ENCODE measurements around the gene RPL36.

Gene RPL36

GRCh38 chr19:5711713-5712161, 21.6 kb downstream of the RPL36 start:
- TF ChIP-seq SNAI2 (CRISPR knock-in tag; IDR thresholded peaks at IDR 0.05) (no peak), POU6F1 (CRISPR knock-in tag; IDR thresholded peaks at IDR 0.05; ENCODE audit: borderline replicate concordance, low read depth) (no peak), ARNTL (CRISPR knock-in tag; IDR thresholded peaks at IDR 0.05; ENCODE audit: borderline replicate concordance, low read depth) (no peak), CSRNP3 (CRISPR knock-in tag; IDR thresholded peaks at IDR 0.05) (no peak), GLIS3 (CRISPR knock-in tag; IDR thresholded peaks at IDR 0.05) (no peak), PATZ1 (CRISPR knock-in tag; IDR thresholded peaks at IDR 0.05; ENCODE audit: borderline replicate concordance) (no peak), ESRRG (CRISPR knock-in tag; IDR thresholded peaks at IDR 0.05) (no peak), ZNF565 (CRISPR knock-in tag; conservative IDR thresholded peaks at IDR 0.05; ENCODE audit: low read depth) (no peak), BACH2 (CRISPR knock-in tag; IDR thresholded peaks at IDR 0.05; ENCODE audit: borderline replicate concordance) (no peak), ZFP30 (CRISPR knock-in tag; IDR thresholded peaks at IDR 0.05) (no peak), CSDC2 (CRISPR knock-in tag; IDR thresholded peaks at IDR 0.05) (no peak), ISL1 (CRISPR knock-in tag; IDR thresholded peaks at IDR 0.05) (no peak)

GRCh38 chr19:5713228-5713627, 23.1 kb downstream of the RPL36 start:
- ATAC-seq: no peak
- TF ChIP-seq TSHZ2 (CRISPR knock-in tag; IDR thresholded peaks at IDR 0.05) (no peak), ISL1 (CRISPR knock-in tag; IDR thresholded peaks at IDR 0.05) (no peak), ARNTL (CRISPR knock-in tag; IDR thresholded peaks at IDR 0.05; ENCODE audit: borderline replicate concordance, low read depth) (no peak), CREB5 (CRISPR knock-in tag; IDR thresholded peaks at IDR 0.05; ENCODE audit: low read depth) (no peak), ZC3H10 (CRISPR knock-in tag; IDR thresholded peaks at IDR 0.05) (no peak), ZNF70 (CRISPR knock-in tag; IDR thresholded peaks at IDR 0.05) (no peak)

More at GRCh38 chr19:5711713-5712161, 21.6 kb downstream of the RPL36 start:
- ATAC-seq: no peak

- no peak for ATAC-seq
- TF ChIP-seq OSR1 (CRISPR knock-in tag; IDR thresholded peaks at IDR 0.05) (no peak), BACH2 (CRISPR knock-in tag; IDR thresholded peaks at IDR 0.05; ENCODE audit: borderline replicate concordance) (no peak), ZNF565 (CRISPR knock-in tag; conservative IDR thresholded peaks at IDR 0.05; ENCODE audit: low read depth) (no peak), PPARA (CRISPR knock-in tag; IDR thresholded peaks at IDR 0.05; ENCODE audit: borderline replicate concordance) (no peak), GLIS3 (CRISPR knock-in tag; IDR thresholded peaks at IDR 0.05) (no peak), ZFP3 (CRISPR knock-in tag; IDR thresholded peaks at IDR 0.05) (no peak), PATZ1 (CRISPR knock-in tag; IDR thresholded peaks at IDR 0.05; ENCODE audit: borderline replicate concordance) (no peak), TCF4 (CRISPR knock-in tag; IDR thresholded peaks at IDR 0.05; ENCODE audit: borderline replicate concordance) (no peak), SNAI2 (CRISPR knock-in tag; IDR thresholded peaks at IDR 0.05) (no peak), RARB (CRISPR knock-in tag; IDR thresholded peaks at IDR 0.05) (no peak), CSDC2 (CRISPR knock-in tag; IDR thresholded peaks at IDR 0.05) (no peak), ESRRG (CRISPR knock-in tag; IDR thresholded peaks at IDR 0.05) (no peak), ZC3H10 (CRISPR knock-in tag; IDR thresholded peaks at IDR 0.05) (no peak), ZNF8 (CRISPR knock-in tag; IDR thresholded peaks at IDR 0.05) (no peak), TOX (CRISPR knock-in tag; IDR thresholded peaks at IDR 0.05; ENCODE audit: borderline replicate concordance) (no peak), CSRNP3 (CRISPR knock-in tag; IDR thresholded peaks at IDR 0.05) (no peak), POU6F1 (CRISPR knock-in tag; IDR thresholded peaks at IDR 0.05; ENCODE audit: borderline replicate concordance, low read depth) (no peak)
These were observed 24.7 kb downstream of the RPL36 start for GRCh38 chr19:5714816-5715215.

Data from SK-N-SH treated with all-trans-retinoic acid at 6 μM for 48 hours (cell line).